IMR-90 (cell line): Measurements from ENCODE around the gene CACNA2D4. TPM values are rescaled to one million over a fixed set of nuclear protein-coding genes. Genes with fewer than 3 reads are reported as not detected.

Experiments used
- ATAC-seq: fragments of 200-7000 bp; cut with Tn5 transposase; 2 replicates; pipeline ENCODE4 v1.9.1; 2020; ENCODE audit warnings: low read depth, mild to moderate bottlenecking, moderate library complexity
- BruUV-seq: library from RNA; stranded (reverse); fragments of 400-500 nt; replicated peaks from 2 replicates; lab custom pipeline; 2021; lab: Mats Ljungman, UMichigan
- CTCF ChIA-PET: fragments of 300-600 bp; formaldehyde crosslinking; extraction: SDS; loops from one replicate; lab custom pipeline; 2021; ENCODE audit warnings: antibody characterized with exemption; lab: Yijun Ruan, JAX
- POLR2A ChIA-PET: fragments of 300-600 bp; sonication (Branson Sonifier 250); formaldehyde crosslinking; loops from one replicate; lab custom pipeline; 2022; ENCODE audit warnings: antibody characterized with exemption; ENCODE audit not compliant: unreplicated experiment; lab: Charles Lee
- DNase-seq: peaks from one replicate; pipeline ENCODE4 v3.0.0; 2013
- H2AFZ ChIP-seq: replicated peaks from 2 replicates; pipeline ENCODE3; 2013; ENCODE audit warnings: low read length, mild to moderate bottlenecking; ENCODE audit not compliant: poor library complexity
- H2AK5ac ChIP-seq: 2 replicates; pipeline ENCODE4 v1.6.1; 2013; ENCODE audit warnings: low read depth, low read length, inconsistent platforms
- H2AK9ac ChIP-seq: replicated peaks from 2 replicates; pipeline ENCODE3; 2013; ENCODE audit warnings: mild to moderate bottlenecking, low read depth, low read length, moderate library complexity; ENCODE audit not compliant: poor library complexity
- H2BK120ac ChIP-seq: 2 replicates; pipeline ENCODE4 v1.6.1; 2013; ENCODE audit warnings: low read depth, low read length, inconsistent platforms
- H2BK15ac ChIP-seq: 3 replicates; pipeline ENCODE4 v1.6.1; 2013; ENCODE audit warnings: low read depth, low read length, inconsistent platforms
- H2BK20ac ChIP-seq: 2 replicates; pipeline ENCODE4 v1.6.1; 2013; ENCODE audit warnings: low read depth, mild to moderate bottlenecking, inconsistent platforms, low read length, moderate library complexity
- H2BK5ac ChIP-seq: 2 replicates; pipeline ENCODE4 v1.6.1; 2013; ENCODE audit warnings: mild to moderate bottlenecking, low read depth, low read length, inconsistent platforms; ENCODE audit not compliant: poor library complexity, severe bottlenecking
- H3K14ac ChIP-seq: replicated peaks from 2 replicates; pipeline ENCODE4 v1.6.1; 2013; ENCODE audit warnings: low read depth, low read length, inconsistent platforms
- H3K18ac ChIP-seq: 2 replicates; pipeline ENCODE4 v1.6.1; 2013; ENCODE audit warnings: low read depth, low read length, control low read depth
- H3K23ac ChIP-seq: 2 replicates; pipeline ENCODE4 v1.6.1; 2013; ENCODE audit warnings: low read depth, low read length, inconsistent platforms
- H3K27ac ChIP-seq: 2 replicates; pipeline ENCODE4 v1.5.1; 2013; ENCODE audit warnings: mild to moderate bottlenecking, control low read depth, low read length; ENCODE audit not compliant: insufficient read depth
- H3K27me3 ChIP-seq: 2 replicates; pipeline ENCODE4 v1.6.1; 2013; ENCODE audit warnings: low read length; ENCODE audit not compliant: control insufficient read depth, insufficient read depth
- H3K36me3 ChIP-seq: 2 replicates; pipeline ENCODE4 v1.6.1; 2013; ENCODE audit warnings: low read length, mixed read lengths; ENCODE audit not compliant: control insufficient read depth, insufficient read depth
- H3K4ac ChIP-seq: 2 replicates; pipeline ENCODE4 v1.6.1; 2013; ENCODE audit warnings: low read depth, low read length, inconsistent platforms
- H3K4me1 ChIP-seq: 2 replicates; pipeline ENCODE4 v1.6.1; 2013; ENCODE audit warnings: low read length, mixed read lengths; ENCODE audit not compliant: control insufficient read depth, insufficient read depth
- H3K4me2 ChIP-seq: 2 replicates; pipeline ENCODE4 v1.6.1; 2013; ENCODE audit warnings: low read depth, mild to moderate bottlenecking, control low read depth, low read length, moderate library complexity
- H3K4me3 ChIP-seq: 2 replicates; pipeline ENCODE4 v1.5.1; 2013; ENCODE audit warnings: low read depth, mild to moderate bottlenecking, control low read depth, low read length, moderate library complexity; ENCODE audit not compliant: insufficient read depth
- H3K56ac ChIP-seq: 2 replicates; pipeline ENCODE4 v1.6.1; 2013; ENCODE audit warnings: low read length, inconsistent platforms; ENCODE audit not compliant: insufficient read depth; ENCODE audit errors: extremely low read depth
- H3K79me1 ChIP-seq, 2 experiments: 2 replicates each; pipeline ENCODE4 v1.6.1; 2013; ENCODE audit warnings: low read length in 2 of 2, inconsistent platforms in 1 of 2, low read depth in 1 of 2
- H3K9ac ChIP-seq: 2 replicates; pipeline ENCODE4 v1.6.1; 2013; ENCODE audit warnings: low read depth, low read length, control low read depth
- H3K9me1 ChIP-seq: 2 replicates; pipeline ENCODE4 v1.6.1; 2013; ENCODE audit warnings: low read length, inconsistent platforms; ENCODE audit not compliant: insufficient read depth
- H3K9me3 ChIP-seq: 2 replicates; pipeline ENCODE4 v1.6.1; 2013; ENCODE audit warnings: low read length; ENCODE audit not compliant: control insufficient read depth, insufficient read depth
- H4K20me1 ChIP-seq: 2 replicates; pipeline ENCODE4 v1.6.1; 2013; ENCODE audit warnings: low read length, inconsistent platforms; ENCODE audit not compliant: insufficient read depth
- H4K5ac ChIP-seq: 2 replicates; pipeline ENCODE4 v1.6.1; 2013; ENCODE audit warnings: mild to moderate bottlenecking, low read depth, low read length, control low read depth
- H4K8ac ChIP-seq, 2 experiments: 2 replicates each; pipeline ENCODE4 v1.6.1; 2013; ENCODE audit warnings: low read depth in 2 of 2, low read length in 2 of 2, control low read depth in 1 of 2, inconsistent platforms in 1 of 2
- H4K91ac ChIP-seq: 2 replicates; pipeline ENCODE4 v1.6.1; 2013; ENCODE audit warnings: low read depth, low read length, inconsistent platforms; ENCODE audit not compliant: insufficient read depth
- CEBPB ChIP-seq: IDR thresholded peaks from 2 replicates; pipeline ENCODE4 v1.6.1; 2012; ENCODE audit warnings: low read depth, low read length, improper control_type of control experiment
- CHD1 ChIP-seq: IDR thresholded peaks from 2 replicates; pipeline ENCODE4 v1.6.1; 2012; ENCODE audit warnings: low read depth, low read length, improper control_type of control experiment
- FOS ChIP-seq: fragments of 150-350 bp; IDR thresholded peaks from 2 replicates; pipeline ENCODE4 v1.6.1; 2016; ENCODE audit warnings: low read depth, low read length
- MAFK ChIP-seq: IDR thresholded peaks from 2 replicates; pipeline ENCODE4 v1.6.1; 2012; ENCODE audit warnings: low read depth, low read length, improper control_type of control experiment
- NFE2L2 ChIP-seq: fragments of 150-350 bp; IDR thresholded peaks from 2 replicates; pipeline ENCODE4 v1.6.1; 2016; ENCODE audit warnings: low read depth, mild to moderate bottlenecking, low read length
- RAD21 ChIP-seq: IDR thresholded peaks from 2 replicates; pipeline ENCODE4 v1.6.1; 2012; ENCODE audit warnings: low read length, improper control_type of control experiment
- RCOR1 ChIP-seq: IDR thresholded peaks from 2 replicates; pipeline ENCODE4 v1.6.1; 2012; ENCODE audit warnings: mild to moderate bottlenecking, low read length, improper control_type of control experiment; ENCODE audit not compliant: insufficient replicate concordance
- RFX5 ChIP-seq: IDR thresholded peaks from 2 replicates; pipeline ENCODE4 v1.8.0; 2012; ENCODE audit warnings: low read depth, mild to moderate bottlenecking, low read length, moderate library complexity
- SMC3 ChIP-seq: fragments of 150-350 bp; IDR thresholded peaks from 2 replicates; pipeline ENCODE4 v1.6.1; 2016; ENCODE audit warnings: low read depth, mild to moderate bottlenecking, antibody characterized with exemption, low read length, moderate library complexity
- WGBS, 2 experiments: methylation state at CpG; one replicate each; pipeline versions ENCODE4 v1.1.5 to v1.1.7; 2013; ENCODE audit warnings: missing lambda C conversion rate in 2 of 2; ENCODE audit not compliant: insufficient read length in 1 of 2; ENCODE audit errors: extremely low coverage in 2 of 2; 5-methylcytosine and 5-hydroxymethylcytosine counted together
- dilution Hi-C: fragments of 300-500 bp; cut with HindIII; formaldehyde crosslinking; loops from one replicate; pipeline ENCODE4 v1.14.3; 2018; ENCODE audit warnings: low sequenced_read_pairs; ENCODE audit not compliant: unreplicated experiment
- in situ Hi-C: fragments of 300-500 bp; cut with MboI; formaldehyde crosslinking; loops from 3 replicates; pipeline ENCODE4 v1.14.3; 2019; ENCODE audit warnings: low sequenced_read_pairs, inconsistent platforms, mixed read lengths
- intact Hi-C: fragments of 100-400 bp; cut with micrococcal nuclease; formaldehyde crosslinking; loops from 2 replicates; pipeline ENCODE4 v1.10.0; 2022
- polyA plus RNA-seq, 3 experiments: library from polyadenylated mRNA; depleted of rRNA; stranded (reverse); fragments of >200 nt; gene quantifications; 2 replicates each; pipeline ENCODE4 v1.2.3, GENCODE V29; 2012; ENCODE audit warnings: low replicate concordance in 1 of 3
- total RNA-seq: library from RNA; depleted of rRNA; stranded (reverse); fragments of >200 nt; gene quantifications from 2 replicates; pipeline ENCODE4 v1.2.3, GENCODE V29; 2012
- TF ChIP-seq, protein P1 (sequence below): fragments of 150-350 bp; IDR thresholded peaks from 2 replicates; pipeline ENCODE4 v1.6.1; 2016; ENCODE audit warnings: low read depth, mild to moderate bottlenecking, low read length, moderate library complexity, borderline replicate concordance
- TF ChIP-seq, protein P2 (sequence below): fragments of 150-350 bp; IDR thresholded peaks from 2 replicates; pipeline ENCODE4 v1.6.1; 2017; ENCODE audit warnings: mild to moderate bottlenecking, antibody characterized with exemption, low read length, low read depth

CACNA2D4 gene
- total and polyA plus RNA-seq, 2 of the 4 experiments (the other 2 are of a cell fraction): 0.18 to 0.22 TPM

DNA sequence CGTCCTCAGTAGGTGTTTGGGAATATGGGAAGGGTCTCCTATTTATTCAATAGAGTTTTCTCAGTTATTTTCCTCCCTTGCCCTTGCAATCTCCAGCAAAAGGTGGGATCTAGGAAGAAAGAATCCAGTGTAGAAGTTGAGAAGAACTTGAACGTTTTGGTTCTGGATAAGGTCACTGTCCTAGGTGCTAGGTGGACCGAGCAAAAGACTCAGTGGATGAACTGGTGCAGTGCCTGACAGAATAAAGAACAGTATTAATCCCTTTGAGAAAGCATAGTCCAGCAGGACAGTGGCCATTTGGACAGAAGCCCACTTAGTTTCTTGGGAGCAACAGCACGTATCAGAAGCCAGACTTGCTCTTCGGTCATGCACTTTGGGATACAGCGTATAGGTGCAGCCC, 130.7 kb downstream of the CACNA2D4 start:
- Histone ChIP-seq H3K27me3 (no peaks in the 10 kb centered on the region), H3K27ac (no peak overlapping the region), H2AK9ac (no peak overlapping the region), H2AFZ (no peak overlapping the region), H2AK5ac (no peak overlapping the region), H3K36me3 (peaks cover 12% of the 10 kb centered on the region), H3K23ac (no peak overlapping the region), H3K4ac (no peak overlapping the region), H2BK20ac (no peak overlapping the region), H4K91ac (no peak overlapping the region), H3K9ac (no peak overlapping the region), H4K20me1 (0 out of 2 replicates have a peak, but pooled peaks cover 6% of the 10 kb centered on the region), H3K18ac (no peak overlapping the region), H3K14ac (no peak overlapping the region), H2BK15ac (no peak overlapping the region), H3K56ac (no peak overlapping the region), H3K4me1 (no peaks in the 10 kb centered on the region), H4K5ac (no peak overlapping the region), H3K9me3 (no peaks in the 10 kb centered on the region), H3K4me3 (no peak overlapping the region), H2BK5ac (no peak overlapping the region), H3K4me2 (no peak overlapping the region), H4K8ac (no peak overlapping the region), H3K79me1 (peaks cover 6 to 17% of the 10 kb centered on the region in 2 experiments; a peak in 3 of 4 replicates), H3K9me1 (peaks cover 8% of the 10 kb centered on the region), H2BK120ac (no peak overlapping the region)
- WGBS, 2 experiments: 87% methylated on average over 3 of the region's 6 CpGs; no CpG with 5 or more reads in 1 of the 2 experiments
- intact Hi-C loops: no loop called here
- DNase-seq: no peak
- no peak for ATAC-seq
- dilution Hi-C loops: no loop called here
- CTCF ChIA-PET: interaction anchor here (0.6 to 1.5 kb wide), 2 partner anchors 153 to 239 kb away, joined by 3 read pairs; no protein-coding TSS in a partner anchor
- BruUV-seq: no TSS peak
- in situ Hi-C loops: loop anchor here (5.0 kb wide), 1 partner anchor 140 kb away; no protein-coding TSS in a partner anchor
- POLR2A ChIA-PET: no interaction called here
- TF ChIP-seq CEBPB (no peak), RAD21 (no peak), NFE2L2 (no peak), MAFK (no peak), RCOR1 (no peak), FOS (no peak), SMC3 (no peak), CHD1 (no peak), RFX5 (no peak)
- TF ChIP-seq, protein P1, sequence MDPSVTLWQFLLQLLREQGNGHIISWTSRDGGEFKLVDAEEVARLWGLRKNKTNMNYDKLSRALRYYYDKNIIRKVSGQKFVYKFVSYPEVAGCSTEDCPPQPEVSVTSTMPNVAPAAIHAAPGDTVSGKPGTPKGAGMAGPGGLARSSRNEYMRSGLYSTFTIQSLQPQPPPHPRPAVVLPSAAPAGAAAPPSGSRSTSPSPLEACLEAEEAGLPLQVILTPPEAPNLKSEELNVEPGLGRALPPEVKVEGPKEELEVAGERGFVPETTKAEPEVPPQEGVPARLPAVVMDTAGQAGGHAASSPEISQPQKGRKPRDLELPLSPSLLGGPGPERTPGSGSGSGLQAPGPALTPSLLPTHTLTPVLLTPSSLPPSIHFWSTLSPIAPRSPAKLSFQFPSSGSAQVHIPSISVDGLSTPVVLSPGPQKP: no peak
- TF ChIP-seq, protein P2, sequence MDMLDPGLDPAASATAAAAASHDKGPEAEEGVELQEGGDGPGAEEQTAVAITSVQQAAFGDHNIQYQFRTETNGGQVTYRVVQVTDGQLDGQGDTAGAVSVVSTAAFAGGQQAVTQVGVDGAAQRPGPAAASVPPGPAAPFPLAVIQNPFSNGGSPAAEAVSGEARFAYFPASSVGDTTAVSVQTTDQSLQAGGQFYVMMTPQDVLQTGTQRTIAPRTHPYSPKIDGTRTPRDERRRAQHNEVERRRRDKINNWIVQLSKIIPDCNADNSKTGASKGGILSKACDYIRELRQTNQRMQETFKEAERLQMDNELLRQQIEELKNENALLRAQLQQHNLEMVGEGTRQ: no peak
